Measurements from ENCODE around the gene OBI1.

Gene OBI1

GRCh38 chr13:78680576-78681350 lies 21.8 kb upstream of the OBI1 start:
- DNase-seq (ENCODE audit: low read depth): no peak
- no peak overlapping the region for H3K4me3 ChIP-seq (ENCODE audit: low read depth, low read length)
- no peak for TF ChIP-seq CTCF (IDR thresholded peaks at IDR 0.05; ENCODE audit: low read depth, low read length, missing control alignments)

- no peak overlapping the region for H3K4me3 ChIP-seq (ENCODE audit: low read depth, low read length)
- no peak for TF ChIP-seq CTCF (IDR thresholded peaks at IDR 0.05; ENCODE audit: low read depth, low read length, missing control alignments)
- no peak for DNase-seq (ENCODE audit: low read depth)
Measured at GRCh38 chr13:78680115-78680561, 21.2 kb upstream of the OBI1 start.

- no peak for DNase-seq (ENCODE audit: low read depth)
- H3K4me3 ChIP-seq (ENCODE audit: low read depth, low read length): no peak overlapping the region
- TF ChIP-seq CTCF (IDR thresholded peaks at IDR 0.05; ENCODE audit: low read depth, low read length, missing control alignments): no peak
Measured at GRCh38 chr13:78679329-78679728, 20.4 kb upstream of the OBI1 start.

- no peak for DNase-seq (ENCODE audit: low read depth)
- no peak overlapping the region for H3K4me3 ChIP-seq (ENCODE audit: low read depth, low read length)
- no peak for TF ChIP-seq CTCF (IDR thresholded peaks at IDR 0.05; ENCODE audit: low read depth, low read length, missing control alignments)
Measured at GRCh38 chr13:78675112-78675511, 16.2 kb upstream of the OBI1 start.

- no peak overlapping the region for H3K4me3 ChIP-seq (ENCODE audit: low read depth, low read length)
- DNase-seq (ENCODE audit: low read depth): no peak
- no peak for TF ChIP-seq CTCF (IDR thresholded peaks at IDR 0.05; ENCODE audit: low read depth, low read length, missing control alignments)
Measured at GRCh38 chr13:78674638-78675037, 15.7 kb upstream of the OBI1 start.

GRCh38 chr13:78662467-78662866 lies 3.5 kb upstream of the OBI1 start:
- no peak for TF ChIP-seq CTCF (IDR thresholded peaks at IDR 0.05; ENCODE audit: low read depth, low read length, missing control alignments)
- DNase-seq (ENCODE audit: low read depth): no peak
- no peak overlapping the region for H3K4me3 ChIP-seq (ENCODE audit: low read depth, low read length)

- no peak for DNase-seq (ENCODE audit: low read depth)
- TF ChIP-seq CTCF (IDR thresholded peaks at IDR 0.05; ENCODE audit: low read depth, low read length, missing control alignments): no peak
- peak overlapping the region; percentile 79 for H3K4me3 ChIP-seq (ENCODE audit: low read depth, low read length)
Measured at GRCh38 chr13:78660495-78660857, 1.5 kb upstream of the OBI1 start.

Data from GM12864 (cell line).